SIG-M5 treated with dmso at 0.1 percent for 504 hours (cell line): ENCODE measurements around the gene HHIPL1.

Source experiments
- DNase-seq: peaks from one replicate; lab custom pipeline; 2025; ENCODE audit not compliant: unreplicated experiment; lab: John Stamatoyannopoulos, UW

HHIPL1 gene

GRCh38 chr14:99707420-99707819, 62.5 kb downstream of the HHIPL1 start:
- no peak for DNase-seq

- DNase-seq = no peak
These were observed 63.0 kb downstream of the HHIPL1 start for GRCh38 chr14:99707921-99708320.

DNA sequence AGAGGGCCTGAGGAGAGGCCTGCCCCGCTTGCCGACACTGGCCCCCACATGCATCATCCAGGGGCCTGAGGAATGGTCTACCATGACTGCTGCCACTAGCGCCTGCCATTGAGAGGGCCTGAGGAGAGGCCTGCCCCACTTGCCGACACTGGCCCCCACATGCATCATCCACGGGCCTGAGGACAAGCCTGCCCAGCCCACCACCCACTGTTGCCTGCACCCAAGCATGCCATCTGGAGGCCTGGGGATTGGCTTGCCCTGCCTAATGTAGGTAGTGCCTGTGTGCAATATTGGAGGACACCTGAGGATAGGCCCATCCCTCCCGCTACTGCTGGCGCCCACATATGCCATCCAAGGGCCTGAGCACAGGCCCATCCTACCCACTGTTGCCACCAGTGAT, 63.5 kb downstream of the HHIPL1 start:
- no peak for DNase-seq

DNA sequence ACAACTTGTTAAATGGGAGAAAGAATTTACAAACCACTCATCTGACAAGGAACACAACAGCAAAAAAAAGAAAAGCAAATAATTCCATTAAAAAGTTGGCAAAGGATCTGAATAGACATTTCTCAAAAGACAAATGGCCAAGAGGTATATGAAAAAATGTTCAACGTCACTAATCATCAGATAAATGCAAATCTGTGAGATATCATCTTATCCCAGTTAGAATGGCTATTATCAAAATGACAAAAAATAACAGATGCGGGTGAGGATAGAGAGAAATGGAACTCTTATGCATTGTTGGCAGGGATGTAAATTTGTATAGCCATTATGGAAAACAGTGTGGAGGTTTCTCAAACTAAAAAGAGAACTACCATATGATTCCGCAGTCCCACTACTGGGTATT, 69.0 kb downstream of the HHIPL1 start:
- DNase-seq = no peak

DNA sequence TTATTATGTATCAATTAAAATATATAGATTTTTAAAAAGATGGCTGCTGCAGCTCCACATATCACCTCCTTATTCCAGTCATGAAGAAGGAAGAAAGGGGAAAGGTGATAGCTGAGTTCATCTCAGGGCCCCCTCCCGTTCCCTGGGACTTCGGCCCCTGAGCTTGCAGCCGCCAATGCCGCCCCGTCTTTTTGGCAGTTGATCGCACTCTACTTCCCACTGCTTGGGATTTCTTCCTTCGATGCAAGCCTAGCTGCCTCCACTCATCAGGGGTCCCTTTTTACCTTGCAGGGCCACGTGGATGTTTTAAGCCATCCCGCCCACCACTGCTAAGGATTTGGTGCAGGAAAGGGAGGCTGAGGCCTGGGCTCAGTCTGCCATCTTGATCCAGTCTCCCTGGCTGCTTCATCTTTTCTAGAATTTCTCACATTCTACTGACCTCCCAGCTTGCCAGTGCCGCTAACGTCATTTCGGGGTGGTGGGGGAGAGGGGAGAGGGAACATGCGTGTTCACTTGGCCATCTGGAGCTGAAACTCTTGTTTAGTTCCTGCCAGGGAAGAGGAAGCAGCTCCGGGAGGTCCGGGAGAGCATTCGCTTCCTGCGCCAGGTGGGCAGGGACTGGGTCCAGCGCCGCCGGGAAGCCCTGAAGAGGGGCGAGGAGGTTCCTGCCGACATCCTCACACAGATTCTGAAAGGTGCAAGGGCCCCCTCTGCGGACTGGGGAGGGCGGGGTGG, 70.5 kb downstream of the HHIPL1 start:
- no peak for DNase-seq

DNA sequence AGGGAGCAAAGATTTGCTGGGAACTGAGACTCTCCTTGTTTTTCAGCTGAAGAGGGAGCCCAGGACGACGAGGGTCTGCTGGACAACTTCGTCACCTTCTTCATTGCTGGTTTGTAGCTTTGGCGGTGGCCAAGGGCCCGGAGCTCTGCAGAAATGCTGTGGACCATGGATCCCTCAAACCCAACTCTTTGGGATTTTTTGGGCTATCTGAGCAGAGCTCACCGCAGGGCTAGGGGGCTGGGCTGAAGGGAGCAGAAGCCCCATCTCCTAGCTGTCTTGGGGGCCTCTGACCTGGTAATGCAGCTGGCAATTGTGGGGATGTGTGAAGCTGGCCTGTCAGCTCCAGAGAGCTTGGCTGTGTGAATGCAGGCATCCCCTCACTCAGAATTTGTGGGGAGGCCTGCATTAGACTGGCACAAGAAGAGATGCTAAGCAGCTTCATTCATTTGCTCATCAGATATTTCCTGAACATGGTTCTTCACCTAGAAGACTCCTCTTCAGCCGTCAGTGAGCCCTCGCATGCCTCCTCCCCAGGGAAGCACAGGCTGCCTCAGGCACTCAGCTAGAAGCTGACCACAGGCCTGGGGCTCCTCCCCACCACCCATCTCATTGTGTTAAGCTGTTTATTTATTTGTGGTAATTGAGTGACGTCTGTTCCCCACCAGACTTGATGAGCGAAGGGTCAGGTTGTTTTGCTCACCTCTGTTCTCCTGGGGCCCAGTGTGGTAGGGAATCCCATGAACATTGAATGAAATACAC, 71.3 kb downstream of the HHIPL1 start:
- DNase-seq = no peak

DNA sequence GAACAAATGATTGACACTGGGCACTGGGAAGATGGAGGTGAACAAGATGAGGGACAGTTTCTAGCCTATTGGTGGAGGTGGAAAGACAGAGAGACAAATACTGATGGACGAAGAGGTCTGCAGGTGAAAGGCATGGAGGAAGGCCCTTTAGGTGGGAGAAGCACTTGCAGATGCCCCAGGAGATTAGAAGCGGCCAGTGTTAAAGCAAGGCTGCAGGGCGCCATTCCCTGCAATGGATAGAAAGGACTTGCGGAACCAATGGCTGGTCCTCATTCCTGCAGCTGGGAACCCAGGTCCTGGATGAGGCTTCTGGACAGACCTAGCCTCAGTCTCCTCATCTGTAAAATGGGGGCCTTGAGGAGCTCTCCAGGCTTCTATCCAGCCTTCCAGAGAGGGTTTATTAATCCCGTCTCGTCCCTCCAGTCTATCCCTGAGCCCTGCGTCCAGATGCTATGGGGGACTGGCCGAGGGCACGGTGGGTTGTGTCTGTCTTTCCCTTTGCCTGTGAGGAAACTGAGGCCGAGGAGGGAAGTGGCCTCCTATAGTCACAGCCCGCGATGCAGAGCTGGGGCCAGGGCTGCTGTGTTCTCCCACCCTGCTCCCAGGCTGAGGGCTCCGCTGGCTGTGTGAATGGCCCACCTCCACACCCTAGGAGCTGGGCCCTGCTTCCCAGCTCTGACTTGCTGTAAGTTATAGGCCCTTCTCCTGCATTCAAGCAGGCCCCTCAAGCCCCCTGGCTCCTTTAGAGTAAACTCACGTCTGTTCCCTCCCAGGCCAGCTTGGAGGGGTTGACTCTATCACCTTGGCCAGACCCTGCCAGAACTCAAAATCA, 72.1 kb downstream of the HHIPL1 start:
- no peak for DNase-seq

DNA sequence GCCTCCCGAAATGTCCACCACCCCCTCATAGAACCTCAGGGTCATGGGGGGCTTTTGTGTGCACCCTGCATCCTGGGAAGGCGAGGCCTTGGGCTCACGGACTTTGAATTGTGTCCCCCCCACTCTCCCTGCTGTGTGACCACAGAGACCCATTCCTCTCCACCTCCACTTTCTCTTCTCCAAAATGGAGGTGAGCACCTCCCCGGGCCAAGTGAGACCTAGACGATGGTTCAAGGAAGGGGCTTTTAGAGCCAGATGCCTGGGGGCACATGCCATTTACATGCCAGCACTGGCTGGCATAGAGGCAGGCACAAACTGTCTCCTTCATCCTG, 72.7 kb downstream of the HHIPL1 start:
- no peak for DNase-seq

GRCh38 chr14:99718031-99718810, 73.3 kb downstream of the HHIPL1 start:
- no peak for DNase-seq

DNA sequence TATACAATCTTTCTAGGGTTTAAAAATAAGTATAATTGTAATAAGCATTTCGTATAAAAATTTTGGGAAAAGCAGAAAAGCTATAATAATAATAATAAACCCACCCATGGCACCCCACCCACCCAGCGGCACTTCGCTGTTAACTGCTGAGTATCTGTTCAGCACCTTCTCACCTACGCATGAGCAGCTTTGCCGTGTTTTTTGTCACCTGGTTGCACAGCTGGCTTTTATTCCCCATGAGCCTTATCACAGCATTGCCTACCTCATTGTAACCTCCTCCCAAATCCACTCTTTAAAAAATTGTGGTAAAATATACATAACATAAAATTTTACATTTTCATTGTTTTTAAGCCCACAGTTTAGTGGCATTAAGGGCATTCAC, 73.9 kb downstream of the HHIPL1 start:
- no peak for DNase-seq

DNA sequence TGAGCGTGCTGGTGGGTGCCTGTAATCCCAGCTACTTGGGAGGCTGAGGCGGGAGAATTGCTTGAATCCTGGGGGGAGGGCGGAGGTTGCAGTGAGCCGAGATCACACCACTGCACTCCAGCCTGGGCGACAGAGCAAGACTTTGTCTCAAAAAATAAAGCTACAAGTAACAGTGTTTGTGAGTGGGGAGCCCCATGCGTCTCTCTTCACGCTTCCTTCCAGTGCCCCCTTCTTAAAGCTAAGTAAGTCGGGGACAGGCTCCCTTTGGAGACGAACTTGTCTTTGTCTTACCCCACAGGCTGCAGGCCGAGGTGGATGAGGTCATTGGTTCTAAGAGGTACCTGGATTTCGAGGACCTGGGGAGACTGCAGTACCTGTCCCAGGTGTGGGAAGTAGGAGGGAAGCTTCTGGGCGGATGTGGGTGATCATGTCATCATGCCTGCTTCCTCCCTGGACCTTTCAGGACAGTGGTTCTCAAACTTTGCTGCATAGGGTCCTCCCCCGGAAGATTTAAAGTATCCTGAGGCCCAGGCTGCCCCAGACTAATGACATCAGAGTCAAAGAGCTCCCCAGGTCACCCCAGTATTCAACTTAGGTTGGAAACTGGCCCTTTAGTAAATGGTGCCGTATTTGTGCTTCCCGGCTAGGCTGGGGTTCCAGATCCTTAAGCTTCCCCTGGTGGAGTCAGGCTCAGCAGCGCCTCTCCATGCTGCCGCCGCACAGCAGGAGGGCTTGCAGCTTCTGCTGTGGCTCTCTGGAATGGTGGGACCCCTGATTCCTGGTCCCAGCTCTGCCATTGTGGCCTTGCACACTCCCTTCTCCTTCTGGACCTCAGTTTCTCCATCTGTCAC, 76.2 kb downstream of the HHIPL1 start:
- DNase-seq = no peak

- no peak for DNase-seq
These were observed 77.0 kb downstream of the HHIPL1 start for GRCh38 chr14:99721792-99722516.

DNA sequence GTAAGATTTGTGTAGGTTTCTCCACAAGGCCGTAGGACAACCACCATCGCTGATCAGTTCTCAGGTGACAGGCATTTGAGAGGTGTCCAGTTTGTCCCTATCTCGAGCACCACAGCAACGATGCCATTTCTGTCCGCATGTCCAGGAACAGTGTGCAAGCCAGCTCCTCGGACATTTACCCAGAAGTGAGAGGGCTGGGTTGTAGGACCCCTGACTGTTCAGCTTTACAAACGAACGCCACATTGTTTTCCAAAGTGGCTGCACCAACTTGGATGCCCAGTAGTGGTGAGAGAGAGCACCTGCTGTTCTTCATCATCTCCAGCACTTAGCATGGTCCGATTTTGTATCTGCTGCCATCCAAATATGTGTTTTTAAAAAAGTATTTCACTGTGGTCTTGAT, 77.8 kb downstream of the HHIPL1 start:
- DNase-seq = no peak

- DNase-seq = no peak
These were observed 79.4 kb downstream of the HHIPL1 start for GRCh38 chr14:99724196-99724891.

- no peak for DNase-seq
These were observed 80.2 kb downstream of the HHIPL1 start for GRCh38 chr14:99724939-99725773.

DNA sequence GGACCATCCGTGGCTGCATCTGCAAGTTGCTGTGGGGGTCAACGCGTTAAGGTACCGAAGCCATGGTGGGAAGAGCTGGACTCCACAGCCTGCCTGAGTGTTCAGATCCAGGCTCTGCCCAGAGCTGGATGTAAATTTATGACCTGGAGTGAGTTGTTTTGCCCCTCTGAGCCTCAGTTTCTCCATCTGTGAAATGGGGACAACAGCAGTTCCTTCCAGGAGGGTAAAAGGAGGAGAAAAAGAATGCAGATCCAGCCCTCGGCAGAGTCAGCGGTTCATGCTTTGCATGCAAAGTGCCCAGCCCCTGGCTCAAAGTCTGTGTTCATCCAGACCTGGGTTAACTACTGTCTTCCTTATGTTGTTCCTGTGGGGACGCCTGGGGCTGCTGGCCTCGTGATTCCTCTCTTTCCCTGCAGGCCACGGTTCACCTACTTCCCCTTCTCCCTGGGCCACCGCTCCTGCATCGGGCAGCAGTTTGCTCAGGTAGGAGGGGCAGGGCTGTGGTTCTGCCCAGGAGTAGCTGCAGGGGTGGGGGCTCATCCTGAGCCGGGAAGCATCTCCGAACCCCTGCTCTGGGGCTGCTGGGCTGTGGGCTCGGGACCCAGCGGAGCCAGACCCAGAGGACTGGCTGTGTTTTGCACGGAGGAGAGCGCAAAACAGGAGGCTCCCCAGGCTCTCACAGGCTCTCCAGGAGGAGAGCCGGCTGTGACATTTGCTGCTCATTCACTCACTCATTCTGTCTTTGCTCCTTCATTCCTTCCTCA, 81.0 kb downstream of the HHIPL1 start:
- no peak for DNase-seq

- DNase-seq = no peak
These were observed 81.7 kb downstream of the HHIPL1 start for GRCh38 chr14:99726538-99727095.
